Bronchial epithelial cell (primary cell): ENCODE results near the gene TMTC2. TPM values are rescaled to one million over a fixed set of nuclear protein-coding genes. Genes with fewer than 3 reads are reported as not detected.

Source experiments
- DNase-seq: peaks from one replicate; pipeline ENCODE4 v3.0.0-alpha.2; 2010; ENCODE audit warnings: low read depth
- FAIRE-seq: peaks from 2 replicates; lab custom pipeline; 2011; peaks lifted over from hg19 to GRCh38; lab: Jason Lieb, UNC
- H3K27me3 ChIP-seq: 2 replicates; pipeline ENCODE4 v1.5.1; 2011; ENCODE audit warnings: low read length; ENCODE audit not compliant: control insufficient read depth, insufficient read depth
- H3K36me3 ChIP-seq: 2 replicates; pipeline ENCODE4 v1.5.1; 2011; ENCODE audit warnings: low read length; ENCODE audit not compliant: control insufficient read depth, insufficient read depth
- H3K4me3 ChIP-seq: 2 replicates; pipeline ENCODE4 v1.5.1; 2011; ENCODE audit warnings: mild to moderate bottlenecking, low read depth, low read length, control low read depth
- total RNA-seq: library from RNA; depleted of rRNA; stranded (reverse); fragments of >200 nt; gene quantifications from 2 replicates; pipeline ENCODE4 v1.2.1, GENCODE V29; 2014
- TF ChIP-seq, protein P1 (sequence below): IDR thresholded peaks from 2 replicates; pipeline ENCODE4 v1.5.1; 2011; ENCODE audit warnings: mild to moderate bottlenecking, moderate library complexity, low read length, control low read depth, inconsistent platforms; ENCODE audit not compliant: insufficient read depth, severe bottlenecking

Gene TMTC2
- total RNA-seq, 1 donor from 2014 or later = 10.5 TPM

DNA sequence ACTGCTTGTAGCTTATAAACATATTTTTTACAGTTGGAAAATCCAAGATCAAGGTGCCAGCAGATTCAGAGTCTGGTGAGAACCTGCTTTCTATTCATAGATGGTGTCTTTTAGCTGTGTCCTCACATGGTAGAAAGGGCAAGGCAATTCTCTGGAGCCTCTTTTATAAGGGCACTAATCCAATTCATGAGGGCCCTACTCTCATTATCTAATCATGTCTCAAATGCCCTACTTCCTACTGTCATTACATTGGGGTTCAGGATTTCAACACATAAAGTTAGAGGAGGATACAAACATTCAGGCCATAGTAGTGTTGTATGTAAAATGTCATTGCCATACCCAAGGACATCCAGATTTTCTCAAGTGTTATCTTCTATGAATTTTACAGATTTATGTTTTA is 496.4 kb downstream of the TMTC2 start:
- Histone ChIP-seq H3K27me3 (no peaks in the 10 kb centered on the region), H3K4me3 (no peak overlapping the region), H3K36me3 (no peaks in the 10 kb centered on the region)
- FAIRE-seq = no peak
- no peak for DNase-seq
- TF ChIP-seq, protein P1, sequence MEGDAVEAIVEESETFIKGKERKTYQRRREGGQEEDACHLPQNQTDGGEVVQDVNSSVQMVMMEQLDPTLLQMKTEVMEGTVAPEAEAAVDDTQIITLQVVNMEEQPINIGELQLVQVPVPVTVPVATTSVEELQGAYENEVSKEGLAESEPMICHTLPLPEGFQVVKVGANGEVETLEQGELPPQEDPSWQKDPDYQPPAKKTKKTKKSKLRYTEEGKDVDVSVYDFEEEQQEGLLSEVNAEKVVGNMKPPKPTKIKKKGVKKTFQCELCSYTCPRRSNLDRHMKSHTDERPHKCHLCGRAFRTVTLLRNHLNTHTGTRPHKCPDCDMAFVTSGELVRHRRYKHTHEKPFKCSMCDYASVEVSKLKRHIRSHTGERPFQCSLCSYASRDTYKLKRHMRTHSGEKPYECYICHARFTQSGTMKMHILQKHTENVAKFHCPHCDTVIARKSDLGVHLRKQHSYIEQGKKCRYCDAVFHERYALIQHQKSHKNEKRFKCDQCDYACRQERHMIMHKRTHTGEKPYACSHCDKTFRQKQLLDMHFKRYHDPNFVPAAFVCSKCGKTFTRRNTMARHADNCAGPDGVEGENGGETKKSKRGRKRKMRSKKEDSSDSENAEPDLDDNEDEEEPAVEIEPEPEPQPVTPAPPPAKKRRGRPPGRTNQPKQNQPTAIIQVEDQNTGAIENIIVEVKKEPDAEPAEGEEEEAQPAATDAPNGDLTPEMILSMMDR = no peak
